ENCODE data around the gene SIVA1.
A peak's percentile ranks its signal among the peaks of the same experiment; 100 is the strongest.

The SIVA1 gene

DNA sequence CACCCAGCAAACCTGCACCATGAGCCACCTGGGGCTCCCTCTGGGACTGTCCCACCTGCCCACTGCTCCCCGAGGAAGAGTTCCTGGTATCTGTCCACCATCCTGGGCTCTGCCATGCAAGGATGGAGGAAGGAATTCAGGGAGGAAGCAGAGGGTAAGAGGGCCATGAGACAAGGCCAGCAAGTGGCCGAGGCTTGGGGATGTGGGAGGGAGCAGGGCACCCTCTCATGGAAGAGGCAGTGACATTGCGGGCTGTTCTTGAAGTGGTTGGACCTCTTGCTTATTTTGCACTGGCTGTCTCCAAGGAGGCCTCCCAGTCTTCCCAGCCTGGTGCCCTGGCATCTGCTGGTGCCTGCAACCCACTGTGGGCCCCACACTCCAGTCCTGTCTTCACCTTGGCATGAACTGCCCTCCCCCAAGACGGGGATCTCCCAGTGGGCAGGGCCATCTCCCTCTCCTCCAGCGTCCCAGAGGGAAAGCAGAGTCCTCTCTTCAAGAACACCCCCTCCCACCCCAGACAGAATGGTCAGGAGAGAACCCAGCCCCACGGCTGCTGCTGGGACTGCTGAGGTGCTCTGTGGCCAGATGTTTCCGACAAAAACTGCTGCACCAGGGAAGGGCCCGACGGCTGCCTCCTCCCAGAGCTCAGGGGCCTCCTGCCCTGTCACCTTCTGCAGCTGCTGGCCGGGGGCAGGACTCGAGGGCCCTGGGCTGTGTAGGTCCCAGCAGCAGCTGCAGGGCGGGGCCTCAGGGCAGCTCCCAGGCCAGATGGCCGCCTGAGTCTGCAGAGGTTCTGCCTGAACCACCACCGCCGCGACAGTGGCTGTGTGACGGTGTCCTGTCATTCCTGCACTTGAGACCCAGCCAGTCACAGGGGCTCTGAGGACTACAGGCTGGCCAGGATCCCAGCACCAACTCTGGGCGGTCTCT is 44.4 kb downstream of the SIVA1 start:
- DNase-seq (ENCODE audit: low read depth in 2 of 2) = no peak

DNA sequence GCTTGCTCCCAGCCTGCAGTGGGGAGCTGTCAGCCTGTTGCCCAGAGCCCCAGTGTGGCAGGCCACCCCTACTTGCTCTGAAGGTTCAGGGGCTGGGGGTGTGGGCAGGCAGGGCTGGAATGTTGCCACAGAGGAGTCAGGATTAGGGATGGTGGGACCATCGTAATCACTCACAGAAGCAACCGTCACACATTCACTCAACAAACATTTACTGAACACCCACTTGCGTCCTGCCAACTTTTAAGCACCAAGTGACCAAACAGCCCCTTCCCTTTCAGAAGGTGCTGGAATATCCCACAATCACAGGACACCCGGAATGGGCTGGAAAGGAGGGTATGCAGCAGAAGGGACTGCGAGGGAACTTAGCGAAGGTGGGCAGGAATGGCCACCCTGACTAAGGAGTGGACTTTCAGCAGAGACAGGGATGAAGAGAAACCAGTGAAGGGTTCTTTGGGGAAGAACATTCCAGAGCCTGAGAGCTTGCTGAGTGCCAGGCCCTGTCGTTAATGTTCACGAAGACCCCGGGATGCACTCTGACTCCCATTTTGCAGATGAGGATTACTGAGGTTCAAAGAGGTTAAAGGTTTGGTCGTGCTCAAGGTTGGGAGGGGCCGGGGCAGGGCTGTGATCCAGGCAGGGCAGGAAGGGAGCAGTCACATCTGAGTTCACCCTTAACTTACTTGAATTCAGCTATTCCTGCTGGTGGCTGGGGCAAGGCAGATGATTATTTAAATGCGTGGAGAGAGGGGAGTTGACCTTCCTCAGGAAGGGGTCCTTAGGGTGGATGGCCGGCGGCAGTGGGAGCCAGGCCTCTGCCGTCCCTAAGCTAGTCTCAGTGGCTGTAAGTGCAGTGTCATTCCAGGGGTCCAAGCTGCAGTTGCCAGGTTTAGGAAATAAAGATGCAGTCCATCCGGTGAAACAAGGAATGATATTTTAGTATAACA is 45.6 kb downstream of the SIVA1 start:
- DNase-seq (ENCODE audit: low read depth in 2 of 2) = no peak

DNA sequence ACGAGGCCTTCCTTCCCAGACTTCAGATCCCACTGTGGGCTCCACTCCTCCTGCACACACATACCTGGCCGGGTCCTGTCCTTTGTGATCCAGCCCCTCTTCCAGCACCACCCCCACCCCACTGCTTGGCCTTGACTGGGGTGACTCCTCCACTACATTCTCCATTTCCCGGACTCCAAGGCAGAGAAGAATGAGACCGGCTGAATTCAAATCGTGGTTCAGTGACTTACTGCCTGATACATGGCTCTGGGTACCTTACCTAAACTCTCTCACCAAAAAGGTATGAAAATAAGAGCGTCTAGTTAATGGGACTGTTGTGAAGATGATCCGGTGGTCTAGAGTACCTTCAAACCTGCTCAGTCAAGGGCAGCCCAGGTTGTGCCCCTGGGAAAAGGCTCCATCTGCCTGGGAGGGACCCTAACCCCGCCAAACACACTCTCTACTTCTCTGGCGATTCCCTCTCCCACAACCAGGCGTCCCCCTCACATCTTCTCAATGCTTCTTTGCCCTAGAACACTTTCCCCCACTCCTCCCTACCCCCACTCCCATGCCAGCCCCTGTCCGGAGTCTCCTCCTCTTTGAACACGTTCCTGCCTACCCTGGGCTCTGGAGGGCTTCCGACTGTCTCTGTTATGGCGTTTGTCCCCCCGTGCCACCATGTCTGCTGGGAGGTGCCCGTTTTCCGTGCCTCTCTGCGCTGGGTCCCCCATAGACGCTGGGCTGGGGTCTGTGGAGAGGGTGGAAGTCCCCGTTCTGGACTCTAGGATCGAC is 46.5 kb downstream of the SIVA1 start:
- DNase-seq (ENCODE audit: low read depth in 2 of 2) = no peak

DNA sequence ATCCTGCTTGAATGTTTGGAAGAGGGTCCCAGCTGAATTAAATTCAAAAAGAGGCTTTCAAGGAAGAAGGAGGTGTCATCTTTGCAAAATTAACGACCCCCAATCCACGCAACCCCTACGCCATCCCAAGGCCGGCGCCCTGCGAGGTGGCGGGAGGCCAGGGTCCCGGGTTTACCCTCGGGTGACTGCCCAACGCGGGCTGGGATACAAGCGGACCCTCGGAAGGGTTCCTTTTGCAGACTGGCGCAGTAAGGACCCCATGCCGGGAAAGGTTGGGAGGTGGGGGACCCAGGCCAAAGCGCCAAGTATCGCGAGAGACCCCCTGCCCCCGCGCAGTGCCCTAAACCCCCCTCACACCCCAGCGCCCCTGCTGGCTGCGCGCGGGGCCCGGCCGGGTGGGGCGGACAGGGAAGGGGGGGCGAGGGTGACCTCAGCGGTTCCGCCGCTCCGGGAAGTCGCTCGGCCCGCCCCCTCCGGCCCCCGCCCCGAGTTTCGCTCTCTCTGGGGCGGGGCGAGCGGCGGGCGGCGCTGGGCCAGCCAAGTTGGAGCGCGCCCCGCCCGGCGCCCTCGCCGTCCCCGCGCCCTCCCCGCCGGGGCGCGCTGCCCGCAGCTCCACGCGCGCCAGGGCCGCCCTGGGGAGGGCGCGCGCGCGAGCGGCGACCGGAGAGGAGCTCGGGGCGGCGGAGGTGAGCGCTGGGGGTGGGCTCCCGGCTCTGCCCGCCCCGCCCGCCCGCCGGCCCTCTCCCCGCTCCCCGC is 47.2 kb downstream of the SIVA1 start:
- DNase-seq (ENCODE audit: low read depth in 2 of 2) = peak; percentile 47 to 69

DNA sequence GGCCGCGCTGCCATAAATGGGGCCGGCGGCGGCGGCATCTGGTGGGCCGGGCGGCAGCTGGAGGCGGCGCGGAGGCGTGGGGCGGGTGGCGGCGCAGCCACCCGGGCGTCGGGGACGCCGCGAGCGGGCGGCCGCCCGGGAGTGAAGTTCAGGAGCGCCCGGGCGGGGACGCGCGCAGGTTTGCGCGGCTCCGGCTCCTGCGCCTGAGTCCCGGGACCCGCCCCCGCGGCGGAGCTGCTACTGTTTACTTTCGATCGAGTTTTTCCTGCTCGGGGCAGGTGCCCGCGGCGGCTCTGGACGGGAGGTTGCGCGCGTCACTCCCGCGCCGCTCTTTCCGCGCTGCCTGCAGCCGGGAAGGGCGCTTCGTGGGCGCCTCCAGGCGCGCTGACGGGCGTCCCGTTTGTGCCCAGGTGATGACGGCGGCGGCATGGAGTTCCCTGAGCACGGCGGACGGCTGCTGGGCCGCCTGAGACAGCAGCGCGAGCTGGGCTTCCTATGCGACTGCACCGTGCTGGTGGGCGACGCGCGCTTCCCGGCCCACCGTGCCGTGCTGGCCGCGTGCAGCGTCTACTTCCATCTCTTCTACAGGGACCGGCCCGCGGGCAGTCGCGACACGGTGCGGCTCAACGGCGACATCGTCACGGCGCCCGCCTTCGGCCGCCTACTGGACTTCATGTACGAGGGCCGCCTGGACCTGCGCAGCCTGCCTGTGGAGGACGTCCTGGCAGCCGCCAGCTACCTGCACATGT is 48.0 kb downstream of the SIVA1 start, which contains the start of gene ZBTB42:
ZBTB42 (plus strand) TSS at position 331 of the 749 bp plus-strand sequence; CDS start at position 428, 97 bp downstream.
- DNase-seq (ENCODE audit: low read depth in 2 of 2) = peak; percentile 39 to 56

DNA sequence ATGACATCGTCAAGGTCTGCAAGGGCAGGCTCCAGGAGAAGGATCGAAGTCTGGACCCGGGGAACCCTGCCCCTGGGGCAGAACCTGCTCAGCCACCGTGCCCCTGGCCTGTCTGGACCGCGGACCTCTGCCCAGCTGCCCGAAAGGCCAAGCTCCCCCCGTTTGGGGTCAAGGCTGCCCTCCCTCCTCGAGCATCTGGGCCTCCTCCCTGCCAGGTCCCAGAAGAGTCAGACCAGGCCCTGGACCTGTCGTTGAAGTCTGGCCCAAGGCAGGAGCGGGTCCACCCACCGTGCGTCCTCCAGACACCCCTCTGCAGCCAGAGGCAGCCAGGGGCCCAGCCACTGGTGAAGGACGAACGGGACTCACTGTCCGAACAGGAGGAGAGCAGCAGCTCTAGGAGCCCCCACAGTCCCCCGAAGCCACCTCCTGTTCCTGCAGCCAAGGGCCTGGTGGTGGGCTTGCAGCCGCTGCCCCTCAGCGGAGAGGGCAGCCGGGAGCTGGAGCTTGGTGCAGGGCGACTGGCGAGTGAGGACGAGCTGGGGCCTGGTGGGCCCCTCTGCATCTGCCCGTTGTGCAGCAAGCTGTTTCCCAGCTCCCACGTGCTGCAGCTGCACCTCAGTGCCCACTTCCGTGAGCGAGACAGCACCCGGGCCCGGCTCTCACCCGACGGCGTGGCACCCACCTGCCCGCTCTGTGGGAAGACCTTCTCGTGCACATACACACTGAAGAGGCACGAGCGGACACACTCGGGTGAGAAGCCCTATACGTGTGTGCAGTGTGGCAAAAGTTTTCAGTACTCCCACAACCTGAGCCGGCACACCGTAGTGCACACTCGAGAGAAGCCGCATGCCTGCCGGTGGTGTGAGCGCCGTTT is 48.8 kb downstream of the SIVA1 start:
- DNase-seq (ENCODE audit: low read depth in 2 of 2) = no peak

DNA sequence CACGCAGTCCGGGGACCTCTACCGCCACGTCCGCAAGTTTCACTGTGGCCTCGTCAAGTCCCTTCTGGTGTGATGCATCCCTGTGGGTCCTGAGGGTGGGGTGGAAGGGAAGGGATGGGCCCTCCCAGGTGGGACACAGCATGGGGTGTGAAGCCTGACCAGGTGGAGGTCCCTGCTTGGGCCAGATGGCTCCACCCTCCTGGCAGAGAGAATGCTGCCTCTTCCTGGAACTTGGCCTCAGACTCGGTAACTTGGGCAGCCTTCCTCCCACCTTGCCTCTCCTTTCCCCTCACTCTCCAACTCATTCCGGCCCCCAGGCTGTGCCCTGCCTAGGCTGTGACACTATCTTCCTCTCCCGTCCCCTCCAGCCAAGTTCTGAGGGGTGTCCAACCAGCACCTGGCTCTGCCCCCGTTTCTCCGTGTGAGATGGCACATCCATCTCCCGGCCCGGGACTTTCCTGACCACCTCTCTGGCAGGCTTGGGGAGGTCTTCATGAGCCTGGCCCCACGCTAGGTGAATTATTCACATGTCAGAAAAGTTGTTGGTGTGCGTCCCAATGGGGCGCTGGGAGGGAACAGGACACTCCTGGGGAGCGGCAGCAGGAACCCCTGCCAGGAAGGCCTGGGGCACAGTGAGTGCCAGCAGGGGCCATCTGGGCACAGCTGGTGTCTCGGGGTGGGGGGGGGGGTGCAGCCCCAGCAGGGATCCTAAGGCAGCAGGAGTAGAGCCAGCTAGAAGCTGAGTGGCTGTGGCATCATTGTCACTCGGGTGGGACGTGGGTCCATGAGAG is 49.6 kb downstream of the SIVA1 start:
- no peak for DNase-seq (ENCODE audit: low read depth in 2 of 2)

DNA sequence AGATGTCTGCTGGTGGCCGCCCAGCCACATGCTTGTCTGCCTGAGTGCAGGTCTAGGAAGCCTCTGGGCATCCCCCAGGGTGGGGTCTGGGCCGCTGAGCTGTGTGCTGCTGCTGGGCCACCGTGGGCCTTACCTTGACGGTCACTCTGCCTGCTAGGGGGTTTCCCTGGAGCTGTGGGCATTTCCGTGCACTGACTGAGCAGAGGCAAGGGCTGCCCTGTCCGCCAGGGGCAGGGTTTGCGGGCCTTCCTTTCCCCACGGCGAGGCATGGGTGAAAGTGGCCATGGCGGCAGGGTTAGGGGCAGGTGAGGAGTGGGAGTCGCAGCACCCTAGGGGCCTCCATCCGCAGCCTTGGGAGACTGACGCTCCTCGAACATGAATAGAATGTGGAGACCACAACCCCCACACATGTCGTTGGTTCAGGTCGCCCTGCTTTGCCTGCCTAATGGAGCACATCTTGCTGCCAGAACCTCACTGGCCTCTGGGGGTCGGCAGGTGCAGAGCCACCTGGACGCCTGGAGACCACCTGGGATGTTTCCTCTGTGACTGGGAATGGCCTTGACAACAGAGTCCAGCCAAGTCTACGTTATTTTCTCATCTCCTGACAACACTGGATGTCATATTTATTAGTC is 50.4 kb downstream of the SIVA1 start:
- DNase-seq (ENCODE audit: low read depth in 2 of 2) = no peak

DNA sequence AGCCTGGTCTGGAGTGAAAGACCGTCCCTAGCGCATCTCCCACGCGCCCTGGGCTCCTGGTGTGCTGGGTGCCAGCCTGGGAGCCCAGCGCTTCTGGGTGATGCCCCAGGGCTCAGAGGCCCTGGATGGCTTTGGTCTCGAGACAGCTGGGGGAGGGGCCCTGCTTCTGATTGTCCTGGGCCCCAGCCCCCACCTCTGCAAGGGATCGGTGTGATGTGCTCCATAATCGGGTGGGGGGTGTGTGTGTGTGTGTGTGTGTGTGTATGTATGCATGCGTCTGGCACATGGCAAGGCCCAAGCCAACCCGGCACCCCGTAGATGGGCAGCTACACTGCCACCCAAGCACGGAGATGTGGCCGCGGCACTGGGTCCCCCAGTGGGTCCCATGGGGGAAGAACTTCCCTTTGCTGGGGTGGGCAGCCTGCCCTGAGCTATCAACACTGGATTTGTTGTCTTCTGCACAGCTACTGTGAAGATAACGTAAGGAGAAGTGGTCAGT is 51.0 kb downstream of the SIVA1 start:
- DNase-seq (ENCODE audit: low read depth in 2 of 2) = no peak

DNA sequence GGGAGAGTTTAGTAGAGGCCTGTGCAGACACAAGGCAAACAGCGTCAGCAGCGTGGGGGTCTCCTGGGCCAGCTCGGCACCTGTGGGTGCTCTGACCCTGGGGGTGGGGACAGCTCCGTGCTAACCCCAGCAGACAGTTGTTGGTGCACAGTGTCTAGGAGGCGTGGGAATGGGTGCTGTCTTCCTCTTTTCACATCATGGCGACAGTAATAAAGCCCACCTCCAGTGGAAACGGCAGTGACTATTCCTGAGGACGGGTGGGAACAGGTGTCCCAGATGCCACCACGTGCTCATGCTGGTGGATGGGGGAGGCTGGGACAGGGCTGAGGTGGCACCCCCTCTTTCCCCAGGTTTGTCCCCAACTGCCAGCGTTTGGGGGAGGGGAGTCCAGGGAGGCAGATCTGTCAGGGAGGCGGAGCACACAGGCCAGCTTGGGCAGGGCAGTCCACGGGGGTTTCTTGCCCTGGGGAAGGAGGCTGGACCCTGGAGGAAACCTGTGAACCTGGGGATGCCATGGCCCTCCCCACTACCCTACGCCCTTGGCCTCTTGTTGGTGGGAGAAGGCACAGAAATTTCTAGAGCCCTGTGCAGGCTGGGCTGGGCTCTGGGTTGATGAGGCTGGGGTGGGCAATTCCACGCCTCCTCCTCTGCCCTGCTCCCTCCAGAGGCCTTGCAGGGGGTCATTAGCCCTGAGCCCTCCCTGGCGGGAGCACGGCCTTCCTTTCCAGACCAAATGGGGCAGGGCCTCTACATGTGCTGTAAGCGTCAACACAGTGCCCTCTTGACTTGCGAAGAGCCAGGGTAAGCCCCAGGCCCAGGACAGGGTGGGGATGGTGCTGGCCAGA is 51.8 kb downstream of the SIVA1 start:
- DNase-seq (ENCODE audit: low read depth in 2 of 2) = no peak

DNA sequence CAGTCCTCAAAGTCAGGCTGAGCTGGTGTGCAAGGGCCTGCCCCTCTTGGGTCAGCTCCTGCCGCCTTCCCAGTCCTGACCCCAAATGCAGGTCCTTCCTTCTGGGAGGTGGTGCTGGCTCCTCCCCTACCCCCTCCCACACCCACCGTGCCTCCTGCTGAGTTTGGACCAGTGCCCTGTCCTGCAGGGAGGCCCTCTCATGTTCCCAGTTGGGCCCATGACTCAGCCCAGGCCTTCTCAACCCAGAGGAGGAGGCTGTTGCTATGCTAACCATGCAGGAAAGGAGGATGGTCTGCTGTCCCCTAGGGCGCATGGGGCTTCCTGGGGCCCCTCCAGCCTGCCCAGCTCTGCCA is 52.4 kb downstream of the SIVA1 start:
- no peak for DNase-seq (ENCODE audit: low read depth in 2 of 2)

DNA sequence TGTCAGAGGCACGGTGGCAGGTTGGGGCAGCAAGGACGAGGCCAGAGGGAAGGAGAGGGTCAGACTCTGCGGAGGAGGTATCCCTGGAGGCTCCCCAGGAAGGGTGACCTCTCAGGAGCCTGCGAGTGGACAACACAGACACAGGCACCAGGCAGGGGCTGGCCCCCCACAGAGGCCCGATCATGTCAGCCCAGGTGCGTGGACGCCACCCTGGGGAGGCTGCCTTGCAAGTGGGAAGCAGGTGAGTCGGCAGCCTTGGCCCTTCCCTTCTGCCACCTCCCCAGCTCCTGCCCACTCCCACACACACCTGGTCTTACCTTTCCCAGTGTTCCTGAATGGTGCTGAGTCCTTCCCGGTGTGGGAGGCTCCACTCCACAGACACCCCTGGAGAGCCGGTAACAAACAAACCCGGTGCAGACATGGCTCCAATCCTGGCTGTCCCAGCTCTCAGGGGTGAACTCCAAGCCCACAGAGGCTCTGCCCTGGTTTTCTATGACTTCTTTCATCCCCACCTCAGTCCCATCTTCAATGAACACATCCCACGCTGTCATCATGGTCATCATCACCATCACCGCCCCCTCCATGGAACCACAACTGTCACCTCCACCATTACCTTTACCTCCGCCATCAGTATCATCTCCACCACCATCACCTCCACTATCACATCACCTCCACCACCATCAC is 53.1 kb downstream of the SIVA1 start:
- DNase-seq (ENCODE audit: low read depth in 2 of 2) = no peak

DNA sequence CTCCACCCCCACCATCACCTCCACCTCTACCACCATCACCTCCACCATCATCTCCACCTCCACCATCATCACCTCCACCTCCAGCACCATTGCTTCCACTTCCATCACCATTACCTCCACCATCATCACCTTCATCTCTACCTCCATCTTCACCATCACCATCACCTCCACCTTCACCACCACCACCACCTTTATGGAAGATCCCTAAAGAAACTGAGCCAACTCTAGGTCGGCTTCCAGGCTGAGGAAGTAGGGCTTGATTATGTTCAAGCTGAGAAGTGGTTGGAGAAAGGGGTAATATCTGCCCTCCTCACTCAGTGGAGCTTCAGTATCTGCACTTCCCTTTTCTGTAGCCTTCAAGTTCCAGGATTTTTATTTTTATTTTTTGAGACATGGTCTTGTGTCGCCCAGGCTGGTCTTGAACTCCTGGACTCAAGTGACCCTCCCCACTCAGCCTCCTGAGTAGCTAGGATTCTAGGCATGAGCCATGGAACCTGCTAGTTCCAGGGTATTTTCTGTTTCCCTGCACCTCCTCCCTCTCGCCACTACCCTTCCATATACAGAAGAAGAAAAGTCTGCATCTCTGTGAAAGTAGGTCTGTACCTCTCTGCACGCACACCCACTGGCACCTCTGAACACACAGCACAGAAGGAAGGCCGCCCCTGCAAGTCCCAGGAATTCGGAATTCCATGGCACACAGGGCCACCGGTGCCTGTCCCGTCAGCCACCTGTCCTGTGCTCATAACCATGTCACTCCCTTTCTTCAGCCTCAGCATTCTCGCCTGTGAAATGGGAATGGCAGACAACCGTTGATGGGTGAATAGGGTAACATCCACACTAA is 53.9 kb downstream of the SIVA1 start:
- no peak for DNase-seq (ENCODE audit: low read depth in 2 of 2)

DNA sequence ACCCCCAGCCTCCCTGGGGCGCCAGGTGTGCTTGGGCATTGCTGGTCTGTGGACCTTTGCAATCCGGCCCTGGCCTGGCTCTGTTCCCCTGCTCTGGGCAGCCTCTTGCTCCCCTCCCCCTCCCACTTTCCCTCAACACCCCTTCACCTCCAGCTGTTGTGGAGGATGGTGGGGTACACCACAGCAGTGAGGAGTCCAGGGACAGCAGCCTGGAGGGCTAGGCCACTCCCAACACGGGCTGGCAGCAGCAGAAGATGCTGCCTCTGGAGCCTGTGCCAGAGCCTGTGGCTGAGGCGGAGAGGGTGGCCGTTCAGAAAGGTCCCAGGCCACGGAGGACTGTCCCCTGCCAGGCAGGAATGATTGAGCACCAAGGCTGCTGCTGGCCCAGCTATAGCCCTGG is 55.5 kb downstream of the SIVA1 start:
- DNase-seq (ENCODE audit: low read depth in 2 of 2) = no peak
